NOMO-1 (cell line): ENCODE results near the gene TGM5.

Experiments used
- DNase-seq, 2 experiments: peaks; one replicate each; lab custom pipeline; 2025; ENCODE audit not compliant: unreplicated experiment in 2 of 2; lab: John Stamatoyannopoulos, UW

The TGM5 gene

DNA sequence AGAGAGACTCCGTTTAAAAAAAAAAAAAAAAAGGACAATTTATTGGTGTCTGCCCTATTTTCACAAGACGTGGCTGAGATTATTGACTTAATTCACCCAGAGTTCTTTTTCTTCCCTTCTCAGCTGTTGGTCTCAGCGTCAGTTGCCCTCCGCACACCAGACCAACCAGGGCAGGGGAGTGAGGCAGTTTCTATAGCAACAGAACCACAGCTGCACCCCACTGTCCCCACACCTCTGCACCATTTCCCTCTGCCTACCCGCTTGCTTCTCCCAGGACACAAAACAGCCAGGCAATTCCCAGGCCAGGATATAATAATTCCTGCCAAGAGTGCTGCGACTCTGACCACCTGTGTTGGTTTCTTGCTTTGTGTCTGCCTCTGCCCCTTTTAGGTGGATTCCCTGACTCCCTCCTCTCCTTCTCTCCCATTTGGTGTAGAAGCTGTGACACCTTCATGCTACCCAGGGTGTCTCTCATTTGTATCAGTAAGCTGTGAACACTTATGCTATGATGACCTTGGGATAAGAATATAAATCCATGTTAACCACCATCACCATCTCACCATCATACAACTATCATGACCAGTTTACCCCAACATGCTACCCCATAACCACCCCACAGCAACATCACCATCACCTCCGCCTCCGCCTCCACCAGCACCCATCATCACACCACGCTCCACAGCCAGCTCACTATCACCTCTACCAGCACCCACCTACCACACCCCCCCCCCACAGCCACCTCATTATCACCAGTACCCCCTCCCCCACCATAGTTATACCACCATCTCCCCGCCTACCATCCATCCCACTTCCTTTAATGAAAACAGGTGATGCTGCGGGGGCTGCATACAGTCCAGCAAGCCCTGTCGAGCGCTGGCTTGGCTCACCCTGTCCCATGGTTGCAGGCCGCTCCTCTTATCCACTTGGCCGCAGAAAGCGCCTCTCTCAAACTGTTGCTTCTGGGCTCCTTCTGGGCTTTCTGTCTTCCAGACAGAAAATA is 46.5 kb downstream of the TGM5 start:
- no peak for DNase-seq

GRCh38 chr15:43218908-43219706 is 47.6 kb downstream of the TGM5 start:
- DNase-seq = peak in 1 of 2 experiments; percentile 13

- DNase-seq = no peak
Measured at GRCh38 chr15:43215961-43216360, 50.8 kb downstream of the TGM5 start.

DNA sequence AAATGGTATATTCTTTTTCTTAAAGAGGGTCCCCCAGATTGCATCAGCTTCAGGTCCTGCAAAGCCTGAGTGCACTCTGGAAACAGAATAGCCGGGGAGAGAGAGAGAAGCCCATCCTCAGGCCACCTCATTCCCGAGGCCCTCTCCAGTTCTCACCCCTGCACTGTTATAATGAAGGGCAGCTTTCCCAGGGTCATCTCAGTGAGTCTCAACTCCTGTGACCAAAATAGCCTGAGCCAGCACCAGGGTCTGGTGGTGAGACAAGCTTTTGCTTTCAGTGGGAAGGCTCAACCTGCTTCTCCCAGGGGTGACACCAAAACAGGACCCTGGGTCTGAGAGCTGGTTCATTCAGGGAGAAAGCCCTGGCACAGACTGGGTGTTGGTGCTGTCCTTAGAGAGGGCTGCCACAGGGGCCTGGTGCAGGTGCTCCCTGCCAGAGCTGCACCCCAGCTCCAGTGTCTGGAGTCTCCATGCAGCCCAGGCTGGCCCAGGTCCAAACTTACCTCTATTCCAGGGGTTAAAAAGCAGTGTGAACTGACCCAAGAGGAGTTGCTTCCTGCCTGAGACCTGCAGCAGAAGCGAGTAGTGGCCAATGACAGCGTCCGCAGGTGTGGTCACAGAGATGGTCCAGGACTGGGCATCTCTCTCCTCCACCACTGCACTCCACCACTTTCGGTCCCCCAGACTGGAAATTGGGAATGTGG is 52.0 kb downstream of the TGM5 start:
- DNase-seq = no peak

- no peak for DNase-seq
Measured at GRCh38 chr15:43214169-43214568, 52.6 kb downstream of the TGM5 start.

GRCh38 chr15:43213466-43213865 is 53.3 kb downstream of the TGM5 start:
- no peak for DNase-seq

DNA sequence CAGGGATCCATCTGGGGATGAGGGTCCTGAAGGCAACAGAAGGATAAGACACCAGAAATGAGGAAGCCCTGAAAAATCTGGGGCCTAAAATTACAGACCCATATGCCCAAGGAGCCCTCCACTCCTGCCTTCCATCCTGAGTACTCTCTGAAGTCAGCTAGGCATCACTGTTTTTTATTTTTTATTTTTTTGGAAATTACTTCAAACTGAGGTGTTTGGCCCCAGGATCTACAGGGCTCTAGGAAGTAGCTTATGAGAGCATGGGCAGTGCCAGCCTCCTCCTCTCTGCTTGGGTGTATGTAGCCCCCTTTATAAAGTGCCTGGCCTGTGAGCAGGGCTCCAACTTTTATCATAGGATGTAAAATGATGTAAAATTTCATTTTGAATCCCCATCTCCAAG is 53.8 kb downstream of the TGM5 start:
- no peak for DNase-seq

- no peak for DNase-seq
Measured at GRCh38 chr15:43212299-43212698, 54.4 kb downstream of the TGM5 start.

- no peak for DNase-seq
Measured at GRCh38 chr15:43211224-43211735, 55.4 kb downstream of the TGM5 start.

- no peak for DNase-seq
Measured at GRCh38 chr15:43210807-43211206, 55.9 kb downstream of the TGM5 start.

GRCh38 chr15:43210172-43210745 is 56.5 kb downstream of the TGM5 start:
- no peak for DNase-seq

GRCh38 chr15:43209059-43209824 is 57.5 kb downstream of the TGM5 start:
- no peak for DNase-seq

DNA sequence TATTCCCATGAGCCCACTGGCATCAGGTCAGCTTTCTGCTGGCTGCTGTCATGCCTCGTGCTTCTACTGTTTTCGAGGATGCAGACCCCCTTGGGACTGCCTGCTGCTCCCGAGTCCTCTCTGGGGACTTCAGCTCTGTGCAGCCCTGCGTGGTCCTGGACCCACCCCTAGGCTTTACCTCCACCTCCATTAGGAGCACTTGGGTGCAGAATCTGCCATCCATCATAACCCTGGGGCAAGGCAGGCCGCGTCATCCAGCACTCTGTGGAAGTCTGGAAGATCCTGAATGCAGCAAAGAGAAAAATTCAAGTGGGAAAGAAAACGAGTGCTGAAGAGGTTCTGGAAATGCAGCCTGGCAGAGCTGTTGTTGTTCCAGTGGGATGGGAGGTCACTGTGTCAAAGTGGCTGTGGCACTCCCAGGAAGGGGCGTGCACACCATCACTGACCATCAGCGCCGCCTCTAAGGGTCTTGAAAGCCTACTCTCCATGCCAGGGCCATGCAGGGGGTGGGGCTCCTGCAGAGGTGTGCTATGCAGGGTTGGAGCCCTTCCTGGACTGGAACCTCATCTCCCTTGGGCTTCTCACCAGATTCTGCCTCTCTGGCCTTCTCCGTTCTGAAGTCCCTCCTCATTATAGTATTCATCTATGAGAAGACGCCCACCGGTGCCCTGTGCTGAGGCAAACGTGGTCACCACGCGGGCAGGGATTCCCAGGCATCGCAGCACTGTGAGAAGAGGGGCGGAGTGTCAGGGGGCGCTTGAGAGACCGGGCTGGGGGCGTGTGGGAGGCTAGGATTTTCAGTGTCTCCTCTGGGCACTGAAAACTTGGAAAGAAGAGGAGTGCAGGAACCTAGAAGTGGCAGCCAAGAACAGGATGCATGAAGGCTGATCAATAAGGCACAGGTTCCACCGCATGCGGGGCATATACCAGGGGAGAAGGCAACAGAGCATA is 58.4 kb downstream of the TGM5 start:
- DNase-seq = no peak

- no peak for DNase-seq
Measured at GRCh38 chr15:43207024-43207423, 59.7 kb downstream of the TGM5 start.

DNA sequence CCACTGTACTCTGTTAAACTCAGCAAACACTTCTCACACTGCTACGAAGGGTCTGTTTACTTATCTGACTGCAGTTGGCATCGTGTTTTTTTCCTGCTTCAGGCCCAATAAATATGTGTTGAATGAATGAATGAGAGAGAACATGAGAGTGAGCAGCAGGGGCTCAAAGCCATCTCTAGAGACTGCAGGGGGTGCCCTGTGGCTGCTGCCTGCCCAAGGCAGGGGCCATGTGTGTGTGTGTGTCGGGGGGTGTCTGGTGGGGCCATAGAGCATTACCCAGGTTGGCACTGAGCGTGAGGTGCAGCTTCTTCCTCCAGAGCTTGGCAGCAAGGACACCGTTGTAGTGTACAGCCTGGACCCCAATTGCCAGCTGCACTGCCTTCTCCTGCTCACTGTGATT is 60.7 kb downstream of the TGM5 start:
- no peak for DNase-seq

DNA sequence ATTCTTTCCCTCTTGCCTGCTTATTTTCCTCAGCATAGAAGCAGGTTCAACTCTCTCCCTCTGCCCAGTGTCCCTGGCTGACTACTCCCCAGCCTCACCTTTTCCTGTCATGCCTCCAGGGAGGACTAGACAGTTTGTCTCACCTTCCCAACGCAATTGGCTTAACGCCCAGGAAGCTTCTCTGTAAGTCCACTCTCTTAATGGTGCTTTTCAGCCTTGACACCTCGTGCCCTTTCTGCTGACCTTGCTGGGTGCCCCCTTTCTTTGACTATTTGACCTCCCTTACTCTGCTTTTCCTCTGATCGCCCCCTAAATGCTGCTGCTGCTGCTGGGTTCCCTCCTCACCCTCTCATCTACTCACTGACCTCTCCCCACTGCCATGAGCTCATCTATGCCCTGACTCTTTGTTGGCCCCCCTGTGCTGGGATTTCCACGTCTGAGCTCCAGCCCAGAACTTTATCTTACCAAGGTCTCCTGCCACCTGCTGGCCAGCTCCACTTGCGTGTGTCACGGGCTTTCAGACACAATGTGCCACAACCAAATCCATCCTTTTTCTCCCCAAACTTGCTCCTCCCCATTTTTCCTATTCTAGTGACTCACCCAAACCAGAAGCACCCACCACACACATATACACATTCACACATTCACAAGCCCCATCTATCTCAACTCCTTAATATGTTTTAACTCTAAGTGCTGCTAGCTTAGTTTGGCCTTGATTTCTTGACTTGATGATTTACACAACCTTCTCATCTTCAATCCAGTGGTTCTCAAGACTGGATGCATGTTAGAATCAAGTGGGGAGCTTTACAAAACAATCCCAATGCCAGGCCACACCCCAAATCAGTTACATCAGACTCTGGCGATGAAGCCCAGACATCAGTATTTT is 62.5 kb downstream of the TGM5 start:
- DNase-seq = peak; percentile 20 to 26

DNA sequence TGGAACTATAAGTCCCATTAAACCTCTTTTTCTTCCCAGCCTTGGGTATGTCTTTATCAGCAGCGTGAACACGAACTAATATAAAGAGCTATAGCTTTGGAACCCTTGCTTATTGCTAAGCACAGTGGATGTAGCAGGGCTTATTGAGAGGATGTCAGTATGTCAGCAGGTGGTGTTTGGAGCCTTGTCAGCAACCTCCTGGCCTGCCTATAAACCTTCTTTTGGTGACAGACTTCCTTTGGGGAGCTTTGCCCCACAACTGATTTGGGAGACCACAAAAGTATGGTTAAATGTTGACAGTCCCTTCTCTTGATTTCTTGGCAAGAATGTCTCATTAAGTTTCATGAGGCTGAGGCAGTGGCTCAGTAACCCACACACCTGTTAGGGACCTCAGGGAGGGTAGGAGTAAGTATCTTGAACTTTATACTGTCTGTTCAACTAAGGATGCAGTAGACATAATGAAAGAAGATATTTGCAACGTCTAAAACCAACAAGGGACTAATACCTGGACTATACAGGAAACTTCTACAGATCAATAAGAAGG is 66.7 kb downstream of the TGM5 start:
- no peak for DNase-seq
